CD4-positive, alpha-beta T cell (primary cell): ENCODE measurements around the gene MYO7B. TPM values are rescaled to one million over a fixed set of nuclear protein-coding genes. Genes with fewer than 3 reads are reported as not detected.

ENCODE experiments used
- ATAC-seq: fragments of 200-7000 bp; cut with Tn5 transposase; one replicate; pipeline ENCODE4 v1.10.0; 2022; ENCODE audit warnings: mild to moderate bottlenecking; ENCODE audit not compliant: poor library complexity
- CTCF ChIA-PET: fragments of 350-600 bp; sonication (Branson Sonifier 250); formaldehyde crosslinking; loops from one replicate; lab custom pipeline; 2021; ENCODE audit warnings: antibody characterized with exemption, inconsistent platforms; lab: Charles Lee
- POLR2A ChIA-PET: fragments of 350-600 bp; sonication (Branson Sonifier 250); formaldehyde crosslinking; loops from one replicate; lab custom pipeline; 2021; ENCODE audit warnings: antibody characterized with exemption, inconsistent platforms; lab: Charles Lee
- DNase-seq, 14 experiments: peaks; one replicate each; pipeline ENCODE4 v3.0.0-alpha.2; 2013 to 2020; ENCODE audit warnings: mixed read lengths in 2 of 14
- H3K27ac ChIP-seq, 2 donors: one replicate each; pipeline versions ENCODE4 v1.5.1 to v1.7.0; 2013; ENCODE audit warnings: low read length in 2 of 2, low read depth in 1 of 2, mild to moderate bottlenecking in 1 of 2
- H3K27me3 ChIP-seq, 2 experiments: 1 replicate in 1 of 2; 2 replicates in 1 of 2; pipeline versions ENCODE4 v1.6.1 to v1.7.0; 2013; ENCODE audit warnings: low read length in 2 of 2, control low read depth in 1 of 2, mild to moderate bottlenecking in 1 of 2, moderate library complexity in 1 of 2; ENCODE audit not compliant: insufficient read depth in 2 of 2, control insufficient read depth in 1 of 2
- H3K36me3 ChIP-seq: one replicate; pipeline ENCODE4 v1.6.1; 2013; ENCODE audit warnings: low read length, control low read depth; ENCODE audit not compliant: insufficient read depth
- H3K4me1 ChIP-seq: one replicate; pipeline ENCODE4 v1.6.1; 2013; ENCODE audit warnings: low read length, control low read depth; ENCODE audit not compliant: insufficient read depth
- H3K4me3 ChIP-seq: one replicate; pipeline ENCODE4 v1.5.1; 2013; ENCODE audit warnings: mild to moderate bottlenecking, low read length, moderate library complexity
- H3K9me3 ChIP-seq, 2 experiments: 1 replicate in 1 of 2; 2 replicates in 1 of 2; pipeline versions ENCODE4 v1.6.1 to v1.7.0; 2013; ENCODE audit warnings: low read length in 2 of 2, mild to moderate bottlenecking in 2 of 2, control low read depth in 1 of 2, moderate library complexity in 1 of 2; ENCODE audit not compliant: control insufficient read depth in 1 of 2, insufficient read depth in 1 of 2
- H3K27ac Mint-ChIP-seq: one replicate; pipeline ENCODE4 v1.8.0; 2020; ENCODE audit warnings: mixed read lengths
- H3K27me3 Mint-ChIP-seq: one replicate; pipeline ENCODE4 v1.8.0; 2021; ENCODE audit warnings: mixed read lengths
- H3K36me3 Mint-ChIP-seq: one replicate; pipeline ENCODE4 v1.8.0; 2021; ENCODE audit warnings: low read depth, mixed read lengths
- H3K4me1 Mint-ChIP-seq: one replicate; pipeline ENCODE4 v1.8.0; 2021; ENCODE audit warnings: low read depth, mixed read lengths
- H3K4me3 Mint-ChIP-seq: one replicate; pipeline ENCODE4 v1.8.0; 2020; ENCODE audit warnings: mild to moderate bottlenecking, mixed read lengths
- H3K9me3 Mint-ChIP-seq: one replicate; pipeline ENCODE4 v1.8.0; 2020; ENCODE audit warnings: mixed read lengths
- CTCF ChIP-seq: fragments of 200-600 bp; IDR thresholded peaks from one replicate; pipeline ENCODE4 v1.8.0; 2022; ENCODE audit warnings: antibody characterized with exemption, mild to moderate bottlenecking
- intact Hi-C, 2 experiments: fragments of 100-400 bp; cut with DNase I in 1 of 2; cut with micrococcal nuclease in 1 of 2; formaldehyde crosslinking; loops; one replicate each; pipeline versions ENCODE4 v1.15.1 to v1.9.0; 2023 to 2025; cut with DNase I, micrococcal nuclease
- total RNA-seq, 174 experiments: library from RNA in 2 of 174; stranded (reverse) in 2 of 174; gene quantifications; one replicate each; pipeline ENCODE4 v1.2.3 and lab custom pipeline; 2021 to 2026

MYO7B gene
- total RNA-seq, 2 experiments from 2014 or later, result 0.05 to 0.14 TPM

GRCh38 chr2:127661949-127662510 is 126.5 kb downstream of the MYO7B start:
- intact Hi-C loops, result no loop called here
- no peaks in the 10 kb centered on the region for H3K36me3 Mint-ChIP-seq
- no peak for ATAC-seq
- no peaks in the 10 kb centered on the region for H3K4me1 Mint-ChIP-seq
- ChIA-PET POLR2A (no interaction called here), CTCF (no interaction called here)
- Histone ChIP-seq H3K27me3 (peaks cover 29 to 38% of the 10 kb centered on the region in 2 experiments), H3K9me3 (peaks cover 0 to 8% of the 10 kb centered on the region in 2 experiments), H3K4me1 (peaks cover 2% of the 10 kb centered on the region), H3K4me3 (no peak overlapping the region), H3K27ac (no peak overlapping the region), H3K36me3 (no peaks in the 10 kb centered on the region)
- TF ChIP-seq CTCF, result no peak
- DNase-seq, result peak in 1 of 14 experiments; percentile 27
- no peak overlapping the region for H3K4me3 Mint-ChIP-seq
- peaks cover 63% of the 10 kb centered on the region for H3K27me3 Mint-ChIP-seq
- H3K27ac Mint-ChIP-seq, result no peak overlapping the region
- no peaks in the 10 kb centered on the region for H3K9me3 Mint-ChIP-seq

- intact Hi-C loops, result no loop called here
- Mint-ChIP-seq H3K4me3 (no peak overlapping the region), H3K4me1 (no peaks in the 10 kb centered on the region), H3K27ac (no peak overlapping the region), H3K36me3 (no peaks in the 10 kb centered on the region), H3K27me3 (peaks cover 71% of the 10 kb centered on the region), H3K9me3 (no peaks in the 10 kb centered on the region)
- Histone ChIP-seq H3K36me3 (no peaks in the 10 kb centered on the region), H3K9me3 (peaks cover 0 to 8% of the 10 kb centered on the region in 2 experiments), H3K4me1 (peaks cover 2% of the 10 kb centered on the region), H3K27me3 (peaks cover 29 to 38% of the 10 kb centered on the region in 2 experiments), H3K27ac (no peak overlapping the region), H3K4me3 (no peak overlapping the region)
- DNase-seq (peak in 1 of 14 experiments; percentile 14), ATAC-seq (no peak)
- POLR2A ChIA-PET, result no interaction called here
- CTCF ChIA-PET, result no interaction called here
- no peak for TF ChIP-seq CTCF
Measured at GRCh38 chr2:127662937-127663565, 127.6 kb downstream of the MYO7B start.

GRCh38 chr2:127663566-127664064 is 128.1 kb downstream of the MYO7B start:
- Histone ChIP-seq H3K27ac (no peak overlapping the region), H3K4me3 (no peak overlapping the region), H3K9me3 (peaks cover 0 to 8% of the 10 kb centered on the region in 2 experiments), H3K27me3 (peaks cover 30 to 38% of the 10 kb centered on the region in 2 experiments), H3K36me3 (no peaks in the 10 kb centered on the region), H3K4me1 (peaks cover 2% of the 10 kb centered on the region)
- Mint-ChIP-seq H3K4me1 (no peaks in the 10 kb centered on the region), H3K9me3 (no peaks in the 10 kb centered on the region), H3K27ac (no peak overlapping the region), H3K27me3 (peaks cover 71% of the 10 kb centered on the region), H3K4me3 (no peak overlapping the region), H3K36me3 (no peaks in the 10 kb centered on the region)
- no peak for TF ChIP-seq CTCF
- no peak for DNase-seq
- intact Hi-C loops, result no loop called here
- ChIA-PET CTCF (no interaction called here), POLR2A (no interaction called here)
- ATAC-seq, result no peak
